ENCODE results near the gene RPL29.

Gene RPL29

GRCh38 chr3:51963951-51964451 is 31.7 kb downstream of the RPL29 start:
- no peak for DNase-seq (ENCODE audit: low spot score)

GRCh38 chr3:51962854-51963530 is 32.7 kb downstream of the RPL29 start:
- no peak for DNase-seq (ENCODE audit: low spot score)

- no peak for DNase-seq (ENCODE audit: low spot score)
Measured at GRCh38 chr3:51961602-51962569, 33.8 kb downstream of the RPL29 start.

GRCh38 chr3:51961011-51961410 is 34.7 kb downstream of the RPL29 start:
- DNase-seq (ENCODE audit: low spot score): no peak

- DNase-seq (ENCODE audit: low spot score): no peak
Measured at GRCh38 chr3:51960386-51960785, 35.3 kb downstream of the RPL29 start.

- DNase-seq (ENCODE audit: low spot score): no peak
Measured at GRCh38 chr3:51959651-51960050, 36.0 kb downstream of the RPL29 start.

- DNase-seq (ENCODE audit: low spot score): no peak
Measured at GRCh38 chr3:51958603-51959521, 36.8 kb downstream of the RPL29 start.

GRCh38 chr3:51957520-51958205 is 38.0 kb downstream of the RPL29 start:
- DNase-seq (ENCODE audit: low spot score): no peak

- peak; percentile 68 for DNase-seq (ENCODE audit: low spot score)
Measured at GRCh38 chr3:51955893-51956770, 39.6 kb downstream of the RPL29 start.

- no peak for DNase-seq (ENCODE audit: low spot score)
Measured at GRCh38 chr3:51955175-51955892, 40.4 kb downstream of the RPL29 start, which contains the start of gene GPR62. TSS of gene GPR62 (plus strand) at chr3:51955381. CDS start at chr3:51955653, 272 bp downstream.

- DNase-seq (ENCODE audit: low spot score): no peak
Measured at GRCh38 chr3:51954713-51955112, 41.0 kb downstream of the RPL29 start.

- no peak for DNase-seq (ENCODE audit: low spot score)
Measured at GRCh38 chr3:51954105-51954504, 41.6 kb downstream of the RPL29 start.

- peak; percentile 53 for DNase-seq (ENCODE audit: low spot score)
Measured at GRCh38 chr3:51953445-51953844, 42.2 kb downstream of the RPL29 start.

- DNase-seq (ENCODE audit: low spot score): no peak
Measured at GRCh38 chr3:51950899-51951298, 44.8 kb downstream of the RPL29 start.

GRCh38 chr3:51949121-51949520 is 46.6 kb downstream of the RPL29 start:
- DNase-seq (ENCODE audit: low spot score): no peak

GRCh38 chr3:51948016-51948580 is 47.6 kb downstream of the RPL29 start:
- no peak for DNase-seq (ENCODE audit: low spot score)

- DNase-seq (ENCODE audit: low spot score): no peak
Measured at GRCh38 chr3:51947215-51947900, 48.3 kb downstream of the RPL29 start.

- DNase-seq (ENCODE audit: low spot score): no peak
Measured at GRCh38 chr3:51946796-51947195, 48.9 kb downstream of the RPL29 start.

Measured in GM03348 (cell line).